Right atrium auricular region (tissue), 2 donors: ENCODE data around the gene TAX1BP1. TPM values are rescaled to one million over a fixed set of nuclear protein-coding genes. Genes with fewer than 3 reads are reported as not detected.

Source experiments
- DNase-seq: peaks from one replicate; pipeline ENCODE4 v3.0.0-alpha.2; 2019; ENCODE audit warnings: low spot score
- H3K27ac ChIP-seq, 2 donors: fragments of 200-600 bp; sonication (generic); 1 replicate in 1 of 2; 2 replicates in 1 of 2; pipeline ENCODE4 v1.5.1; 2016 to 2019
- H3K27me3 ChIP-seq, 2 donors: fragments of 200-600 bp; sonication (generic); one replicate each; pipeline versions ENCODE4 v1.5.1 to v1.6.0; 2017 to 2019
- H3K36me3 ChIP-seq: fragments of 200-600 bp; sonication (generic); one replicate; pipeline ENCODE4 v1.5.1; 2016
- H3K4me1 ChIP-seq, 2 donors: fragments of 200-600 bp; sonication (generic); one replicate each; pipeline versions ENCODE4 v1.5.1 to v1.6.0; 2017 to 2019
- H3K4me3 ChIP-seq, 2 donors: fragments of 200-600 bp; sonication (generic); 1 replicate in 1 of 2; 2 replicates in 1 of 2; pipeline ENCODE4 v1.5.1; 2017 to 2019; ENCODE audit warnings: mild to moderate bottlenecking in 1 of 2, moderate library complexity in 1 of 2
- H3K9me3 ChIP-seq, 2 donors: fragments of 200-600 bp; sonication (generic); one replicate each; pipeline ENCODE4 v1.5.1; 2019
- total RNA-seq, 2 donors: library from RNA; depleted of rRNA; stranded (reverse); fragments of >200 nt; gene quantifications; one replicate each; pipeline ENCODE4 v1.1.0, GENCODE V29; 2016
- TF ChIP-seq, protein P1 (sequence below), 2 donors: fragments of 200-600 bp; sonication (generic); IDR thresholded peaks; one replicate each; pipeline ENCODE4 v1.5.1; 2019; ENCODE audit warnings: antibody characterized with exemption in 2 of 2

TAX1BP1 gene
- total RNA-seq, 2 donors from 2014 or later: 90.0 to 124 TPM

DNA sequence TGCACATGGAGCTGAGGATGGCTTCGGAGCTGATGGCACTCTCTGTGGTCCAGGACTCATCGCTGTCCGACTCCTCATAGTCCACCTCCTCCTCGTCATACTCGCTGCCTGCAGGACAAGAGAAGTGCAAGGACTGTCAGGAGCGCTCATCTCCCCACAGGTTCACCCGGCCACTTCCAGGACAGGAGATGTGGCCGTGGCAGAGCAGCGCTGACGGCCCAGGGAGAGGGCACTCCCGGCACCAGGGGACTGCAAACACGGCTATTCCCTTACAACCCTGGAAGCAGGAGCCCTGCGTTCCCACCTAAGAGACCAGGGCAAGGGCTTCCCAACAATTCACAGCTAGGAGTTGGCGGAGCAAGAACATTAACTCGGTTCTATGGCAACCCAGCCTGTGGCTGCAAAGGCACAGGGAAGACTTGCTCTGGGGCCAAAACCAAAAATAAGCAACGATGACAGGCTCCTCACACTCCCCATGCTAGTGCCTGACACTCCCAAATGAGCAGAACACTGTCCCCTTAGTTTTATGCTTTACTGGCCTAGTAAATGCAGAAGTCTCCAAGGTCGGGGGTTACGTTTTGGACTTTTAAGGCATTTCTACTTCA lies 100.9 kb downstream of the TAX1BP1 start:
- DNase-seq: no peak
- TF ChIP-seq, protein P1, sequence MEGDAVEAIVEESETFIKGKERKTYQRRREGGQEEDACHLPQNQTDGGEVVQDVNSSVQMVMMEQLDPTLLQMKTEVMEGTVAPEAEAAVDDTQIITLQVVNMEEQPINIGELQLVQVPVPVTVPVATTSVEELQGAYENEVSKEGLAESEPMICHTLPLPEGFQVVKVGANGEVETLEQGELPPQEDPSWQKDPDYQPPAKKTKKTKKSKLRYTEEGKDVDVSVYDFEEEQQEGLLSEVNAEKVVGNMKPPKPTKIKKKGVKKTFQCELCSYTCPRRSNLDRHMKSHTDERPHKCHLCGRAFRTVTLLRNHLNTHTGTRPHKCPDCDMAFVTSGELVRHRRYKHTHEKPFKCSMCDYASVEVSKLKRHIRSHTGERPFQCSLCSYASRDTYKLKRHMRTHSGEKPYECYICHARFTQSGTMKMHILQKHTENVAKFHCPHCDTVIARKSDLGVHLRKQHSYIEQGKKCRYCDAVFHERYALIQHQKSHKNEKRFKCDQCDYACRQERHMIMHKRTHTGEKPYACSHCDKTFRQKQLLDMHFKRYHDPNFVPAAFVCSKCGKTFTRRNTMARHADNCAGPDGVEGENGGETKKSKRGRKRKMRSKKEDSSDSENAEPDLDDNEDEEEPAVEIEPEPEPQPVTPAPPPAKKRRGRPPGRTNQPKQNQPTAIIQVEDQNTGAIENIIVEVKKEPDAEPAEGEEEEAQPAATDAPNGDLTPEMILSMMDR (IDR thresholded peaks at IDR 0.05): no peak
- Histone ChIP-seq H3K4me1 (no peaks in the 10 kb centered on the region), H3K27ac (no peak overlapping the region), H3K4me3 (no peak overlapping the region), H3K9me3 (no peaks in the 10 kb centered on the region), H3K27me3 (no peaks in the 10 kb centered on the region), H3K36me3 (peaks cover 11% of the 10 kb centered on the region)

DNA sequence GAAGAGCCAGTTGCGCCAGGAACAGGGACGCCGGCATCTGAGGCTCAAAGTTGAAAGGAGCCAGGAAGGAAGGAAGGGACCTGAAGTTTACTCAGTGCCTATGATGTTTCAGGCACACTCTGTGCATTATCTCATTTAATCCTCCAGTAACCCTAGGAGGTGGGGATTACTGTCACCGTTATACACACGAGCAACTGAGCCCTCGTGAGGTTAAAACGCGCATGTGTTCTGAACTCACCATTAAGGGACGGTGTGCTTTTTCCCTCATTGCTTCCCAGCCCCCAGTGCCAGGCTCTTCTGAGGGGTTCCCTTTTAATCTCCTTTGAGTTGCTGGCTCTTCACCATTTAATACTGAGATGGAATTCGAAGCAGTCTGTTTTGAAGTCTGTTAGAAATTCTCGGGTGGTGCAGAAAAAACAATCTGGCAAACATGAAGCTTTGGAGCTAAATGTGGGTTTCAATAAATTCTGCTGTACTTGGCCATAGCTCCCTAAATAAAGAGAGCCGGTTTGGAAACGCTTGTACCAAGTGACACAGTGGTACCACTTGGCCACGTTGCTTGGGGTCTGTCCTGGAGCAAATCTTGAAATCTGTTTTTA lies 102.2 kb downstream of the TAX1BP1 start:
- Histone ChIP-seq H3K27me3 (no peaks in the 10 kb centered on the region), H3K4me1 (no peaks in the 10 kb centered on the region), H3K4me3 (no peak overlapping the region), H3K27ac (no peak overlapping the region), H3K9me3 (no peaks in the 10 kb centered on the region), H3K36me3 (peaks cover 11% of the 10 kb centered on the region)
- DNase-seq: no peak
- TF ChIP-seq, protein P1 (IDR thresholded peaks at IDR 0.05): no peak

DNA sequence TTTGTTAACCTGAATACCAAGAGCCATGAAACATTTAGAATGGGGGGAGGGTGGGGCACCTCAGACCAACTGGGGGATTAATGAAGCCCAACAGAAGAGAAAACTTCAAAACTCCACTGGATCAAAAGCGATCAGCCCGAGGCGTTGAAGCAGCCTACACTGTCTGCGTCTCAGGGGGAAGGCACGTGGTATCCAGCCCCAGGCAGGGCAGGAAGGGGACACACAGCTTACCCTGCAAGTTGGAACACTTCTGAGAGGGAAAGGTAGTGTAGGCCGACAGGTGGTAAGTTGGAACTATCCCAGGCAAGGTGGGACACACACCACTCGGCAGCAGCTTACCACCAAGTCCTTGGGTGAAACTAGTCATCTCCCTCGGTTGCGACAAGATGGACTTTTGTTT lies 102.9 kb downstream of the TAX1BP1 start:
- no peak for DNase-seq
- H3K4me3 ChIP-seq: no peak overlapping the region
- no peak overlapping the region for H3K27ac ChIP-seq
- peaks cover 11% of the 10 kb centered on the region for H3K36me3 ChIP-seq
- TF ChIP-seq, protein P1 (IDR thresholded peaks at IDR 0.05): no peak
- H3K4me1 ChIP-seq: no peaks in the 10 kb centered on the region
- H3K27me3 ChIP-seq: no peaks in the 10 kb centered on the region
- no peaks in the 10 kb centered on the region for H3K9me3 ChIP-seq

DNA sequence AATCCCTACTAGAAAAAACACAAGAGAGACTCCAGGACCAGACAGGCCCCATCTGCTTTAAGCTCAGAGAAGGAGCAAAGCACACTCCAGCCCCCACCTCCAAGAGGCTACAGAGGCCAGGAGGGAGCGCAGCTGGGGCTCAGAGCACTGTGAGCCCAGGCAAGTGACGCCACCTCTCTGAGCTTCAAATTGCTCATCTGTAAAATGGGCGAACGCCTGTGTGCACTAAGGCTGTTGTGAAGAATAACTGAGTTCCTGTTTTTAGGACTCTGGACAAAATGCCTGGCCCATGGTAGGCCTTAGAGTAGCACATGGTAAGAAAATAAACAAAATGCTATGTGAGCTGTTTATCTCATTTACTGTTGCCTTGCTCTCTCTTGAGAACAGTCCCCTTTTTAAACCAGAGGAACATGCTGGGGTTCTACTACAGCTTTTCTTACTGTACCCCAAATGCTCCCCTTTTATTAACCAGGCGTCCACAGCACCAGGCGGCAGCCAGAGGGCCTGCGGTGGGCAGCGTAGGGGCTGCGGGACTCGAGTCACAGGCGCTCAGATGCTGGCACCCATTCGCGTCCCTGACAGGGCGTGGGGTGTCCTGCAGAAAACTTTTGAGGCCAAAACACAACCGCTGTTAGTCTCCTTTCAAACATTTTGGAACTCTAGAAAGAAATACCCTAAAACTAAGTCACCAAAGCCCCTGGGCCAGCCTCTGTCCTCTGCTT lies 103.8 kb downstream of the TAX1BP1 start:
- peaks cover 11% of the 10 kb centered on the region for H3K36me3 ChIP-seq
- TF ChIP-seq, protein P1 (IDR thresholded peaks at IDR 0.05): no peak
- no peak for DNase-seq
- no peaks in the 10 kb centered on the region for H3K27me3 ChIP-seq
- H3K9me3 ChIP-seq: no peaks in the 10 kb centered on the region
- no peak overlapping the region for H3K27ac ChIP-seq
- no peak overlapping the region for H3K4me3 ChIP-seq
- no peaks in the 10 kb centered on the region for H3K4me1 ChIP-seq

DNA sequence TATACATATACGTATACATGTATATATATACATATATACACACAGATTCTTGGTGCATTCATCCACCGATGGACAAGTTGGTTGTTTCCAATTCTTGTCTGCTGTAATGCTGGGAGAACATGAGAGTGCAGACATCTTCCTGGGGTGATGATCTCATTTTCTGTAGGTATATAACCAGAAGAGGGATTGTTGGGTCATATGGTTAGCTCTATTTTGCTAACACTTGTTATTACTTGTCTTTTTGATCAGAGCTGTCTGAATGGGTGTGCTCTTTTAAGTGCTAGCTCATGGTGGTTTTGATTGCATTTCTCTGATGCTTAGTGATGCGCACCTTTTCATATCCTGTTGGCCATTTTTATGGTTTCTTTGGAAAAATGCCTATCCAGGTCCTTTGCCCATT lies 106.4 kb downstream of the TAX1BP1 start:
- Histone ChIP-seq H3K9me3 (no peaks in the 10 kb centered on the region), H3K27ac (no peak overlapping the region), H3K4me1 (no peaks in the 10 kb centered on the region), H3K36me3 (no peaks in the 10 kb centered on the region), H3K4me3 (no peak overlapping the region), H3K27me3 (no peaks in the 10 kb centered on the region)
- no peak for DNase-seq
- TF ChIP-seq, protein P1 (IDR thresholded peaks at IDR 0.05): no peak
